Stomach smooth muscle (tissue), 2 donors: ENCODE data around the gene PLXNA4.

Experiments
- H3K27ac ChIP-seq: one replicate; pipeline ENCODE4 v1.7.0; 2013; ENCODE audit warnings: mild to moderate bottlenecking, low read length, inconsistent platforms
- H3K27me3 ChIP-seq, 2 donors: one replicate each; pipeline ENCODE4 v1.7.0; 2013; ENCODE audit warnings: low read length in 2 of 2; ENCODE audit not compliant: insufficient read depth in 2 of 2, control insufficient read depth in 1 of 2
- H3K36me3 ChIP-seq, 2 donors: one replicate each; pipeline ENCODE4 v1.7.0; 2013; ENCODE audit warnings: low read length in 2 of 2; ENCODE audit not compliant: control insufficient read depth in 2 of 2, insufficient read depth in 2 of 2
- H3K4me1 ChIP-seq: one replicate; pipeline ENCODE4 v1.7.0; 2013; ENCODE audit warnings: low read length; ENCODE audit not compliant: control insufficient read depth, insufficient read depth
- H3K4me3 ChIP-seq, 2 donors: one replicate each; pipeline ENCODE4 v1.7.0; 2013; ENCODE audit warnings: low read length in 2 of 2
- H3K9ac ChIP-seq, 2 donors: one replicate each; pipeline ENCODE4 v1.7.0; 2013; ENCODE audit warnings: low read length in 2 of 2, mild to moderate bottlenecking in 1 of 2
- H3K9me3 ChIP-seq, 2 donors: one replicate each; pipeline ENCODE4 v1.7.0; 2013; ENCODE audit warnings: low read length in 2 of 2; ENCODE audit not compliant: control insufficient read depth in 2 of 2
- donor health status: healthy.
- donor health status: Pancreatic carcinoma.

The PLXNA4 gene

DNA sequence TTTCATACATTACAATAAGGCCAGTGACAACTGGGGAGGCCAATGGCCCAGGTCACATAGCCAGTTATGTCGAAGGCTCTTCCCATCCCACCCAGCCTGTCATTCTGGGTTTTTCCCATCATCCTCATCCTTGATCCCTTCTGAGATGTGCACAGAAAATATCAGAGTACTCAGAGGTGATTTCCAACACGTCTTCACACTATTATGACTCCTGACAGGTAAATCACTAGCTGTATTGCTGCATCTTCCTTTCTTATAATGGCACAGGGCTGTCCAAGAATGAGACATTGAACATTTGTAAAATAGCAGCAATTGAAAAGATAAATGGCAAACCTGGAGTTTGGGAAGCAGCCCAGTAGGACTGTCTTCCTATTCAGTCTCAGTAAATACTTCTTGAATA is 159.9 kb downstream of the PLXNA4 start:
- Histone ChIP-seq H3K9ac (no peak overlapping the region), H3K27ac (no peak overlapping the region), H3K27me3 (peaks cover 0 to 2% of the 10 kb centered on the region in 2 donors), H3K36me3 (no peaks in the 10 kb centered on the region), H3K4me3 (no peak overlapping the region), H3K9me3 (no peaks in the 10 kb centered on the region), H3K4me1 (no peaks in the 10 kb centered on the region)

DNA sequence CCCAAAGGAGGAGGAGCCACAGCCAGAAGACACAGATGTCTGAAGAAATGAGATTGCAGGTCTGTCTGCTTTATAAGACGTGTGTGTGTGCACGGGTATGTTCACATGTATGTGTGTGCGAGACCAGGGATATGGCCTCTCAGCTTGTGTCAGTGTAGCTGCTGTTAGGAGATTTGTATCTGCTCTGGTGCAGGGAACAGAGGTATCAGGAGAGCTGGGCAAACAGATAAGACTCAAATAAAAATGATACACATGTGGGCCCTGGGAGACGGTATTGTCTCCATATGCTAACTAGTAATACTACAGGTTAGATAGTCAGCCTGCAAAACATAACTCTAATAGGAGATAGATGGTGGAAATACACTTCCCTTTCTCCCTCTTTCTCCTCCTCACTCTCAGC is 161.0 kb downstream of the PLXNA4 start:
- Histone ChIP-seq H3K36me3 (no peaks in the 10 kb centered on the region), H3K9ac (no peak overlapping the region), H3K27me3 (peaks cover 0 to 2% of the 10 kb centered on the region in 2 donors), H3K9me3 (no peaks in the 10 kb centered on the region), H3K4me3 (no peak overlapping the region), H3K27ac (no peak overlapping the region), H3K4me1 (peaks cover 2% of the 10 kb centered on the region)

DNA sequence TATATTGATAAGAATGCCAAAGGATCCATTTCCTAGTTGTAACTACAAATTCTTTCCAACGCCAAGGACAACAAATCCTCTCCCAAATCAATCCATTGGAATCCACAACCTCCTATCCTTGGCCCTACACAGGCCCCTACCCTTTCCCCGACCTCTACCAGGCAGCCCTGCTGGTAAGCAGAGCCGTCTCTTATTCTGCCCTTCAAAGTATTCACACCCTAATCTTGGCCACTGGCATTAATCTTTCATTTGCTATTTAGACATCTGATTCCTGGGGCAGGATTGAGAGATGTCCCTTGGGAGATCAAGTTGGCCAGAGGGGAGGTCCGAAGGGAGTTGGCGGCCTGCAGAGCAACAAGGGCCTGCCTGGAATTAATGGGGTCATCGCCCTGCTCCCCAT is 161.4 kb downstream of the PLXNA4 start:
- peaks cover 5% of the 10 kb centered on the region for H3K4me1 ChIP-seq

DNA sequence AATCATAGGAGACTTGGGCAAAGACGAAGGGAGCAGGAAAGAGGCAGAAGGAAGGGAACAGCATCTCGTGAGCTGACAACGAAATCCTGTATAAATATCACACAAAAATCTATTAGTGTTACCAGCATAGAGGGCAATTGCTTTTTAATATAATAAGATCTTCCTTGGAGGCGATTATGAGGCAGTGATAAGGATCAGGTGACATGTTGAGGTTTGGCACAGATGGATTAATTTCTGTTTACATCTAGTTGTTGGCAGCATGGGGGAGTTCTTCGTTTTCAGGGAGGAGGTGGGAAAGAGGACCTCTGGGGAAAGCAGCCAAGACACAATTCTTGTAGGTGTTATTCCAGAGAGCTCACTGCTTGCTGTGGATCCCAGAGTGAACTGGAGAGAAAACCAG is 163.8 kb downstream of the PLXNA4 start:
- H3K9ac ChIP-seq = no peak overlapping the region
- no peaks in the 10 kb centered on the region for H3K36me3 ChIP-seq
- no peaks in the 10 kb centered on the region for H3K9me3 ChIP-seq
- H3K27me3 ChIP-seq = no peaks in the 10 kb centered on the region
- no peak overlapping the region for H3K4me3 ChIP-seq
- no peak overlapping the region for H3K27ac ChIP-seq
- H3K4me1 ChIP-seq = peaks cover 5% of the 10 kb centered on the region

More for the DNA sequence above, 161.4 kb downstream of the PLXNA4 start:
- Histone ChIP-seq H3K9ac (no peak overlapping the region), H3K9me3 (no peaks in the 10 kb centered on the region), H3K27me3 (no peaks in the 10 kb centered on the region), H3K4me3 (no peak overlapping the region), H3K36me3 (no peaks in the 10 kb centered on the region), H3K27ac (no peak overlapping the region)

DNA sequence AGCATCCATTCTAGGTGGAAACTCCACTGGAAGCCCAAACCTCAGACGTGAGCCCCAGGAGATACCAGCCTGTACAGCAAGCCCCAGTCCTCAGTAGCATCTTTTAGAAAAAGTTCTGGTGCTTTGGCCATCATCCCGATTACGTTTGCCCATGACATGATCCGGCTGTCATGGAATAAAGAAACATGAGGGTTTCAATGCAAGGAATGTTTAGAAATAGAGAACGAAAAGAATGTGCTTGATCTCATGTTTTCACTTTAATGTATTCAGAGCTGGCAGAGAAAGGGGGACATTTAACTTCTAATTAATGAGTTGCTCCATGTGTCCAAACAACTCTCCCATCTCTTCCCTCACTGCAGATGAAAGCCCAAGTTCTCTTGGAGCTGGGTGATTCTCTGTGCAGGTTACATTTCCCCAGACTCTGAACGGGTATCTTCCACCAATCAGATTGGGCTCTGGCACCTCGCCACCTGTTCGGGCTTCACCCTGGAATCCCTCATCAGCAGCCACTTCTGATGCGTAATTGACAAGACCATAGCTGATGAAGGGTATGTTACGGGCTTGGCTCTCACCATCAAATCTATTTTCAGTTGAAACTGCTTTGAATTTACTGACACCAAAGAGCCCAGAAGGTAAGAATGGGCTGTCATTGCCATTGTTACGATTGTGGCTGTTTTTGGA is 165.3 kb downstream of the PLXNA4 start:
- no peaks in the 10 kb centered on the region for H3K27me3 ChIP-seq
- H3K4me1 ChIP-seq = peaks cover 5% of the 10 kb centered on the region
- no peak overlapping the region for H3K9ac ChIP-seq
- H3K27ac ChIP-seq = no peak overlapping the region
- H3K36me3 ChIP-seq = no peaks in the 10 kb centered on the region
- H3K4me3 ChIP-seq = no peak overlapping the region
- H3K9me3 ChIP-seq = no peaks in the 10 kb centered on the region

DNA sequence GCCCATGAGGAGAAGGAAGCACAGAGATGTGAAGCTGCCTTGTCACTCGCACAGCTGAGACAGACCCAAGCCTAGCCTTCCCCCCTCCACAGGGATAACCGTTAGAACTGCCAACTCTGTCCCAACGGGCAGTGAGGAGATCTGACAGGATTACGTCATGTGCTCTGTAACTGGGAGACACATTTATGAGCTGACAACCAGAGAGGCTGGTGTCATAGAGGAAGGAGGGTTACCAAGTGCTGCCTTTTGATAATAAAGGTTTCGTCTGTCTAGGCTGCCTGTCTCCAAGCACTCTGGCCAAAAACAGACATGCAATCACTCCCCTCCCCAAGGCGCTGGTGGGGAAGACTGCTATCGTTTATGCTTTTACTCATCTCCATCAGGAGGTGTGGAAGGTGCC is 165.9 kb downstream of the PLXNA4 start:
- Histone ChIP-seq H3K27ac (no peak overlapping the region), H3K36me3 (no peaks in the 10 kb centered on the region), H3K9ac (no peak overlapping the region), H3K9me3 (no peaks in the 10 kb centered on the region), H3K27me3 (no peaks in the 10 kb centered on the region), H3K4me3 (no peak overlapping the region), H3K4me1 (peaks cover 5% of the 10 kb centered on the region)

DNA sequence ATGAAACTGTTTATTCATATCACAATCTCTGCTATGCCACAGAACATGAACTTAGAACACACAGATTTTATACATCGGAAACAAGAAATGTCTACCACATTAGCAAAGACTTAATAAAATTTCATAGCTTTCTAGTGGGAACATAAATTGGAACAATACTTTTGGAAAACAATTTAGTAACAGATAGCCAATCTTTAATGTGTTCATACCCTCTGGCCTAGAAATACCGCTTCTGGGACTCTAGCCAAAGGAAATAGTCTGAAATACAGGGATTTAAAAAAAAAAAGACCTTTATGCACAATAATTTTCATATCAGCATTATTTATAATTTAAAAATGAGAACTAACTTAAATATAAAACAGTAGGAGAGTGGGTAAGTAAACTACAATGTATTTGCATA is 168.5 kb downstream of the PLXNA4 start:
- Histone ChIP-seq H3K27ac (no peak overlapping the region), H3K9me3 (no peaks in the 10 kb centered on the region), H3K4me1 (peaks cover 16% of the 10 kb centered on the region), H3K27me3 (no peaks in the 10 kb centered on the region), H3K4me3 (no peak overlapping the region), H3K9ac (no peak overlapping the region), H3K36me3 (no peaks in the 10 kb centered on the region)

DNA sequence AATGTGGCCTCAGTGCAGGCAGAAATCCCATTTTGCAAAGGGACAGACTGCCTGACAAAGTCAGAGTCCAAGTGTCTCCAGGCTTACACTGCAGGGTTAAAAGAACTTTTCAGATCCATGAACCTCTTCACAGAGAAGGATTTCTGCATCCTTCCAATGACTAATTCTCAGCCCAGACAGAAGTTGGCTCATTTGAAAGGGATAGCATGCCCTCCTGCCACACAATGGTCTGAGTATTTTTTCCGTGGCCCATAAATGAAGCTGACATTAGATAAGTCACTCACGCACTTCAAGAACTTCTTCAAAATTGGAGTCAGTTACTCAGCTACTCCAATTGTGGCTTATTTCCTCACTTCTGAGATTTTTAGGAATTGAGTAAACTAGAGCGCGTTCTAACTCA is 170.2 kb downstream of the PLXNA4 start:
- H3K36me3 ChIP-seq = no peaks in the 10 kb centered on the region
- no peaks in the 10 kb centered on the region for H3K27me3 ChIP-seq
- no peaks in the 10 kb centered on the region for H3K9me3 ChIP-seq
- no peak overlapping the region for H3K27ac ChIP-seq
- peaks cover 23% of the 10 kb centered on the region for H3K4me1 ChIP-seq
- no peak overlapping the region for H3K4me3 ChIP-seq
- no peak overlapping the region for H3K9ac ChIP-seq

DNA sequence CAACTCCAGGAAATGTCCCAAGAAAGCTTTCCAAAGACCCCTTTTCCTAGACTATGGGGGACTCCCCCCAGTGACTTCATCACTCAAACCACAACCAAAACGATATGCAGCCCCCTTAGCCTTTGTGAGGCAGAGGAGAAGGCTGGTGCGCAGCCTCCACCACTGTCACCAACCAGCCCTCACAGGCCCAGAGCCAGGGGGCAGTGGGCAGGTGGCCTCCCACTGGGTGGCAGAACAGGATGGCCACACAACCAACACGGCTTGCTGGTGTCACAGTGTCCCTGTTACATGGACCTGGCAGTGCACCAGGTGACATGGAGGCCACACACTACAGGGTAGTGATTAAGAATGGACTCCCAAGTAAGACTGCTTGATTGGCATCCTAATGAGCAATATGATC is 172.0 kb downstream of the PLXNA4 start:
- no peaks in the 10 kb centered on the region for H3K27me3 ChIP-seq
- no peak overlapping the region for H3K4me3 ChIP-seq
- H3K36me3 ChIP-seq = no peaks in the 10 kb centered on the region
- no peaks in the 10 kb centered on the region for H3K9me3 ChIP-seq
- H3K9ac ChIP-seq = no peak overlapping the region
- H3K4me1 ChIP-seq = peaks cover 22% of the 10 kb centered on the region
- H3K27ac ChIP-seq = peak overlapping the region; percentile 81

DNA sequence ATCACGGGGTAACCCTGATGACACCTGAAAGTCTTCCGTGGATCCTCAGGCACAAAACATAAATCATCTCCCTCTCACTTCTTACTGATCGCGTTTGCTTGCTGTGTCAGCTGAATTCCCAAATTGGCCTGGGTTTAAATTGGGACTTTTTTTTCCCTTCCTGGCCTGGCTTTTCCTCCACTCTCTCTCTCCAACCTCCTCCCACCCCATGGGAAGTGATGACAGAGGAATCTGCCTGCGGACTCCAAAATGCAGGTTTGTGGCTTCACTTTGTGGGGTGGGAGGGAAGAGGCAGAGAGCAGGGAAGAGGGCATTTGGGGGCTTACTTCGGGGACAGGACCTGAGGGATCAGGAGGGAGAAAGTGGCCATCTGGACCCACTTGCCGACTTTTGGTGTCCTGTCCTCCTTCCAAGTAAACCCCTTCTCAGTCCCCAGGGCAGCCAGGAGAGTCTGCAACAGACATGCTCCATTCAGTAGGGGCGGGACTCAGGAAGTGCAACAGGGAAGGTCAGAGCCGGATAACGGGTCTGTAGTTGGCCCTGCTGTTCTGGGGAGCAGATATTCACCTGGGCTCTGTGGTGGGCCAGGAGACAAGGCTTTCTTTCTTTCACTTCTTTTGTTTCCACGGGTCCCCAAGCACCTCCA is 172.7 kb downstream of the PLXNA4 start:
- Histone ChIP-seq H3K27ac (peak overlapping the region; percentile 81), H3K36me3 (no peaks in the 10 kb centered on the region), H3K4me3 (peak overlapping the region in 1 of 2 donors; percentile 29), H3K4me1 (peaks cover 26% of the 10 kb centered on the region), H3K9ac (peak overlapping the region in 1 of 2 donors; percentile 69), H3K27me3 (no peaks in the 10 kb centered on the region), H3K9me3 (no peaks in the 10 kb centered on the region)

DNA sequence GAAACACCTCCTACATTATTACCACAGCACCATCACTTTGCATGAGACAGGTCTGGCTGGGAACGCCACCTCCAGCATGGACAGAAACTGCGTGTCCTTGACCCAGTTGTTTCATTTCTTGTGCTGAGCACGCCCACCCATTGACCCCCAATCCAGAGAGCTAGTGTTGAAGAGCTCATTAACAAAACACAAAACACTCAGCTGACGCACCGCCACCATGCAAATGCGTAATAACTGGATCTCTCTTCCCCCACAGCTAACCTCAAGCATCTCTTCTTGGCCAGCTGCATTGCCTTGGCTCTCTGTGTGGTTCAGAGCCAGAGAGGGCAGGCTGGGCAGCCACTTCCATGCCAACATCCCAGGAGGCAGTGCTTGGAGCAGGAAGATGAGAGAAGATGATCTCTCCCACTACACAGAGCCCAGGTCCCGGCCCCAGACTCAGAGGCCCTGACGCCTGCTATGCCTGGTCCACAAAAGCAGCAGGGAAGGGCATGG is 173.5 kb downstream of the PLXNA4 start:
- Histone ChIP-seq H3K4me3 (peak overlapping the region in 1 of 2 donors; percentile 29), H3K27ac (peak overlapping the region; percentile 81), H3K4me1 (peaks cover 34% of the 10 kb centered on the region), H3K9ac (peak overlapping the region in 1 of 2 donors; percentile 69), H3K9me3 (no peaks in the 10 kb centered on the region), H3K36me3 (no peaks in the 10 kb centered on the region), H3K27me3 (no peaks in the 10 kb centered on the region)
